Measurements from ENCODE around the gene PCSK4.

- TF ChIP-seq, protein P1, sequence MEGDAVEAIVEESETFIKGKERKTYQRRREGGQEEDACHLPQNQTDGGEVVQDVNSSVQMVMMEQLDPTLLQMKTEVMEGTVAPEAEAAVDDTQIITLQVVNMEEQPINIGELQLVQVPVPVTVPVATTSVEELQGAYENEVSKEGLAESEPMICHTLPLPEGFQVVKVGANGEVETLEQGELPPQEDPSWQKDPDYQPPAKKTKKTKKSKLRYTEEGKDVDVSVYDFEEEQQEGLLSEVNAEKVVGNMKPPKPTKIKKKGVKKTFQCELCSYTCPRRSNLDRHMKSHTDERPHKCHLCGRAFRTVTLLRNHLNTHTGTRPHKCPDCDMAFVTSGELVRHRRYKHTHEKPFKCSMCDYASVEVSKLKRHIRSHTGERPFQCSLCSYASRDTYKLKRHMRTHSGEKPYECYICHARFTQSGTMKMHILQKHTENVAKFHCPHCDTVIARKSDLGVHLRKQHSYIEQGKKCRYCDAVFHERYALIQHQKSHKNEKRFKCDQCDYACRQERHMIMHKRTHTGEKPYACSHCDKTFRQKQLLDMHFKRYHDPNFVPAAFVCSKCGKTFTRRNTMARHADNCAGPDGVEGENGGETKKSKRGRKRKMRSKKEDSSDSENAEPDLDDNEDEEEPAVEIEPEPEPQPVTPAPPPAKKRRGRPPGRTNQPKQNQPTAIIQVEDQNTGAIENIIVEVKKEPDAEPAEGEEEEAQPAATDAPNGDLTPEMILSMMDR (conservative IDR thresholded peaks at IDR 0.05): no peak
- no peak for TF ChIP-seq ZFX (IDR thresholded peaks at IDR 0.05)
Measured at GRCh38 chr19:1523412-1524286, 33.5 kb upstream of the PCSK4 start, which contains the start of gene PLK5.

Data from C4-2B (cell line).